DND-41 (cell line): ENCODE data around the gene SLFN12L.

Experiments
- CTCF ChIP-seq: IDR thresholded peaks from 2 replicates; pipeline ENCODE4 v1.5.1; 2012; ENCODE audit warnings: borderline replicate concordance, low read length, moderate library complexity, mild to moderate bottlenecking; ENCODE audit not compliant: poor library complexity, severe bottlenecking; ENCODE audit errors: extremely low read depth
- EZH2 ChIP-seq: IDR thresholded peaks from 3 replicates; pipeline ENCODE4 v1.6.1; 2012; ENCODE audit warnings: borderline replicate concordance, low read depth, mild to moderate bottlenecking, moderate library complexity, low read length, inconsistent platforms; ENCODE audit not compliant: severe bottlenecking

GRCh38 chr17:35429702-35430101 is 107.8 kb downstream of the SLFN12L start:
- TF ChIP-seq CTCF (no peak), EZH2 (no peak)
